GM20000 (cell line): ENCODE data around the gene VAV3.

Source experiments
- DNase-seq: peaks from one replicate; pipeline ENCODE4 v3.0.0; 2012; ENCODE audit warnings: low spot score
- TF ChIP-seq, protein P1 (sequence below): IDR thresholded peaks from 2 replicates; pipeline ENCODE4 v1.5.1; 2012; ENCODE audit warnings: mild to moderate bottlenecking, control low read depth; ENCODE audit errors: extremely low read depth, missing control alignments

VAV3 gene

DNA sequence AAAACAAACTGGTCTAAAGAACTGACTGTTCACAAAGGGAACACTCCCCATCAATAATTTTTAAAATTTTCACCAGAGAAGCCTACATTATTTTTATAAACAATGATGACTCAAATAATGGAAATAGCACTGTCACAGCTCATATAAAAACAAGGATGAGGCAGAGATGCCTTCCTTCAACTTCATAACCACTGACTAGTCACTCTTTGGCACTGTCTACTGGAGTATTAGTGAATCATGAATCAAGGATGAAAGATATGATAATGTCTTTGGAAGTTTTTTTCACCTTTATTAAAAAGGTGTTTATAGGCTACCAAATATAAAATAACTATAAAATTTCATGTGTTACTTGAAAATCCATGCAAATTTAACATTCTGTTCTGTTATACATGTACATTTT, 316.9 kb downstream of the VAV3 start:
- TF ChIP-seq, protein P1, sequence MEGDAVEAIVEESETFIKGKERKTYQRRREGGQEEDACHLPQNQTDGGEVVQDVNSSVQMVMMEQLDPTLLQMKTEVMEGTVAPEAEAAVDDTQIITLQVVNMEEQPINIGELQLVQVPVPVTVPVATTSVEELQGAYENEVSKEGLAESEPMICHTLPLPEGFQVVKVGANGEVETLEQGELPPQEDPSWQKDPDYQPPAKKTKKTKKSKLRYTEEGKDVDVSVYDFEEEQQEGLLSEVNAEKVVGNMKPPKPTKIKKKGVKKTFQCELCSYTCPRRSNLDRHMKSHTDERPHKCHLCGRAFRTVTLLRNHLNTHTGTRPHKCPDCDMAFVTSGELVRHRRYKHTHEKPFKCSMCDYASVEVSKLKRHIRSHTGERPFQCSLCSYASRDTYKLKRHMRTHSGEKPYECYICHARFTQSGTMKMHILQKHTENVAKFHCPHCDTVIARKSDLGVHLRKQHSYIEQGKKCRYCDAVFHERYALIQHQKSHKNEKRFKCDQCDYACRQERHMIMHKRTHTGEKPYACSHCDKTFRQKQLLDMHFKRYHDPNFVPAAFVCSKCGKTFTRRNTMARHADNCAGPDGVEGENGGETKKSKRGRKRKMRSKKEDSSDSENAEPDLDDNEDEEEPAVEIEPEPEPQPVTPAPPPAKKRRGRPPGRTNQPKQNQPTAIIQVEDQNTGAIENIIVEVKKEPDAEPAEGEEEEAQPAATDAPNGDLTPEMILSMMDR = no peak
- DNase-seq = no peak

DNA sequence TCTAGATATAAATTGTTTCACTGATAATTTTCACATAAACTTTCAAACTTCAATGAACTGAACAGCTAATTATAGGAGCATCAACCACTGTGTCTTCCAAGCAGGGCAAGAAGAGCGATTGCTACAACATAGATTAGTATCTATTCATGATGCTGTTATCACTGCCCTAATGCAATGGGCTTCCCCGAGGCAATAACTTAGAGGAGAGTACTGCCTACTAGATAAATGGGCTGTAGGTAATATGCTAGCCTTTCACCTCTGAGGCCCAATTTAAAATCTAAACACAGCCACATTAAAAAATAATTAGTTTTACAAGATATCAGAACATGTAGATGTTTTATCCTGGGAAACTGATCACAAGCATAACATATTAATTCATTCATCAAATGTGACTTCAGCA, 318.0 kb downstream of the VAV3 start:
- DNase-seq = no peak
- TF ChIP-seq, protein P1 = no peak

DNA sequence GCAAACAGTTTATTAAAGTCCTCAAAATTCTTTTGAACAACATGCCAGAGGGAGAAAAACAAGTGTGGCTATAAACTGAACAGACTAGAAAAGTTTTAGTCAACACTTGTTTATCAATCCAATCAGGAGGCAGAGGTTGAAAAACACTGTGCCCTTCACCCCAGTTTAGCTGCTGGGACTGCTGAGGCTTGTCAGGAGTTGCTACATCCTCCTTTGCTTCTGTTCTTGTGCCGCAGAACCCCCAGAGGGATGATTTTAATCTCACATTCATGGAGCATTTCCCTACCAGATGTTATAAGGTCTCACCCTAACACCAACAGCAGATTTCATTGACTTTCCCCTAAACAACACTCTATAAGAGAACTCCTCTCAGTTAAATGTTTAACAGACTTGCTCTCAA, 321.2 kb downstream of the VAV3 start:
- TF ChIP-seq, protein P1 = no peak
- no peak for DNase-seq

DNA sequence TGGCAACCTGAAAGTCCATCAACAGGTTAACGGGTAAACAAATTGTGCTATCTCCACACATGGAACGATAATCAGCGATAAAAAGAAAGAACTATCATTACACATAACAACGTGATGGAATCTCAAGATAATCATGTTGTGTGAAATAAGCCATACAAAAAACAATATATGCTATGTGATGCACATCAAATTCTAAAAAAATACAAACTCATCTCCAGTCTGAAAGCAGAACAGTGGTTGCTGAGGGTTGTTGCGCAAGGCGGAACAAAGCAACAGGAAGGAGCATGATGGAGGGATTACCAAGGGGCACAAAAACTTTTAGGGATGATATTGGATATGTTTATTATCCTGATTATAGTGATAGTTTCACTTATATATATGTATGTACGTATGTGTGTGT, 324.8 kb downstream of the VAV3 start:
- no peak for DNase-seq
- TF ChIP-seq, protein P1 = no peak

DNA sequence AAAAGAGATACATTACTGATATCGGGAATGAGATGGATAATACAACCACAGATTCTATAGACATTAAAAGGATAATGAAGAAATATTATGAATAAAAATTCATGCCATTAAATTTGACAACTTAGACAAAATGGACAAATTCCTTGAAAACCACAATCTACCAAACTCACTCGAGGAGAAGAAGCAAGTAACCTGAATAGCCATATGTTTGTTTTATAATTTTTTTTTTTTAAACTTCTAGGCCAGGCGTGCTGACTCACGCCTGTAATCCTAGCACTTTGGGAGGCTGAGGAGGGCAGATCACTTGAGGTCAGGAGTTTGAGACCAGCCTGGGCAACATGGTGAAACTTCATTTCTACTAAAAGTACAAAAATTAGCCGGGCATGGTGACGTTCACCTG, 327.9 kb downstream of the VAV3 start:
- TF ChIP-seq, protein P1 = no peak
- DNase-seq = no peak

DNA sequence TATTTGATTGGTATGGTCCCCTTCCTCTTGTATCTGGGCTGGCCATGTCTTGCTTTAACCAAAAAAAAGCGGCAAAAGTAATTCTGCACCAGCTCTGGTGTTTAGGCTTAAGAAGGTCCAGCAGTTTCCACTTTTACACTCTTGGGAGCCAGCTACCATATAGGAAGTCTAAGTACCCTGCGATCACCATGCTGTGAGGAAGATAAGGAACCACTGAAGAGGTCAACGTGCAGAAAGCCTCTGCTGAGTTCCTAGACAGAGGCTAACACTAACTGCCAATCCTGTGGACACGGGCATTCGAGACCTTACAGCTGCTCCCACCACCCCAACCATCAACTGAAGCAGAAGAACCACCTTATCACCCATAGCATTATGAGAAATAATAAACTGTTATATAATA, 331.4 kb downstream of the VAV3 start:
- TF ChIP-seq, protein P1 = no peak
- DNase-seq = no peak

DNA sequence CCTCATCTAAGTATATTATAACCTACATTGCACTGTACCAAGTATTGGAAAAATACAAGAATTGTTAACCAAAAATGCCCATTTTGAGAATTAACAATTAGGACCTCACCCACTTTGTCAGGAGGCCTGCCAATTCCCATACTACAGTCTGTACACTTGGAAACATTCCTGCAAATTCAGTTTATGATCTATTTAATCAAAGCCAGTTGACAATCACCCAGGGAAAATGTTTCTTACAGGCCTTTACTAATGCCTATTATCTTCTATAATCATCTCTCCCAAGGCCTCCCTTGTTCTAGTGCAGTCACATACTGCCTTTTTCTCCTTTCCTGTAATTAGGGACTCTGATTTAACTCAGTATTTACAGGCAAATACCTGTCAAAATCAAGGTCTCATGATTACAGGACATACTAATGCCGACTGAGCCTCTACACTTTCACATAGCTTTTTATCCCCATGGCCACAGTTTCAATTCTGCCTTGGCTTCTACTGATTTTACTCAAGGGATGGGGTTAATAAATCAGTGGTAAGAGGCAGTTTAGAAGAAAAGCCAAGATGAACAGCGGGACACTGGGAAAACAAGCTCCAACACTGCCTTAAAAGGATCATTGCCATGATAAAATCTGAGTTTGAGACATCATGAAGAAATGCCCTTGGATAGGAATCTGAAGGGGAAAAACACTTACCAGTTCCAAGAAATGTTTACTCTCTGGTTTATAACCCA, 338.7 kb downstream of the VAV3 start:
- TF ChIP-seq, protein P1 = no peak
- no peak for DNase-seq
